HG02973 (cell line): Measurements from ENCODE around the gene SLC43A2.
A peak's percentile ranks its signal among the peaks of the same experiment; 100 is the strongest.

Experiments
- ATAC-seq: cut with Tn5 transposase; IDR thresholded peaks from one replicate; pipeline ENCODE4 v1.9.1; 2021; ENCODE audit warnings: moderate library complexity; ENCODE audit not compliant: unreplicated experiment

The SLC43A2 gene

GRCh38 chr17:1643999-1644492, 15.4 kb upstream of the SLC43A2 start:
- no peak for ATAC-seq

- ATAC-seq = no peak
Observed at GRCh38 chr17:1643293-1643998, 14.8 kb upstream of the SLC43A2 start.

- ATAC-seq = no peak
Observed at GRCh38 chr17:1641065-1641403, 12.4 kb upstream of the SLC43A2 start.

- ATAC-seq = no peak
Observed at GRCh38 chr17:1640329-1641064, 11.9 kb upstream of the SLC43A2 start.

- ATAC-seq = no peak
Observed at GRCh38 chr17:1639549-1640180, 11.0 kb upstream of the SLC43A2 start.

GRCh38 chr17:1638624-1639300, 10.1 kb upstream of the SLC43A2 start:
- ATAC-seq = no peak

GRCh38 chr17:1638171-1638590, 9.5 kb upstream of the SLC43A2 start:
- ATAC-seq = no peak

- no peak for ATAC-seq
Observed at GRCh38 chr17:1636732-1637285, 8.2 kb upstream of the SLC43A2 start.

- ATAC-seq = no peak
Observed at GRCh38 chr17:1635675-1636465, 7.2 kb upstream of the SLC43A2 start.

- no peak for ATAC-seq
Observed at GRCh38 chr17:1634841-1635650, 6.4 kb upstream of the SLC43A2 start.

GRCh38 chr17:1630662-1631061, 2.0 kb upstream of the SLC43A2 start:
- no peak for ATAC-seq

- no peak for ATAC-seq
Observed at GRCh38 chr17:1629504-1630310, 1.1 kb upstream of the SLC43A2 start.

- ATAC-seq = peak; percentile 55
Observed at GRCh38 chr17:1628856-1629503, 346 bp upstream of the SLC43A2 start.

GRCh38 chr17:1627182-1627981, 1.3 kb downstream of the SLC43A2 start:
- ATAC-seq = no peak

GRCh38 chr17:1626333-1626732, 2.3 kb downstream of the SLC43A2 start:
- no peak for ATAC-seq

GRCh38 chr17:1625581-1625980, 3.1 kb downstream of the SLC43A2 start:
- no peak for ATAC-seq

GRCh38 chr17:1625053-1625452, 3.6 kb downstream of the SLC43A2 start:
- no peak for ATAC-seq
